DOHH2 (cell line): Measurements from ENCODE around the gene LRP4.

Experiments
- H3F3A ChIP-seq: fragments of 200-600 bp; sonication (generic), shearing (Covaris generic); 2 replicates; pipeline ENCODE4 v1.6.0; 2016; ENCODE audit warnings: antibody characterized with exemption, mild to moderate bottlenecking; ENCODE audit not compliant: control insufficient read depth, insufficient read depth
- H3K27ac ChIP-seq: fragments of 200-600 bp; sonication (generic); 2 replicates; pipeline ENCODE4 v1.5.1; 2014; ENCODE audit warnings: low read depth, mild to moderate bottlenecking, low read length, moderate library complexity
- H3K27me3 ChIP-seq: fragments of 200-600 bp; sonication (generic); 2 replicates; pipeline ENCODE4 v1.6.1; 2014; ENCODE audit warnings: mild to moderate bottlenecking, low read length, mixed read lengths; ENCODE audit not compliant: control insufficient read depth
- H3K36me3 ChIP-seq: fragments of 200-600 bp; sonication (generic); 2 replicates; pipeline ENCODE4 v1.6.1; 2014; ENCODE audit warnings: mild to moderate bottlenecking, low read length, moderate library complexity, mixed read lengths; ENCODE audit not compliant: control insufficient read depth
- H3K4me1 ChIP-seq: fragments of 200-600 bp; sonication (generic); 2 replicates; pipeline ENCODE4 v1.6.1; 2014; ENCODE audit warnings: mild to moderate bottlenecking, low read length, mixed read lengths; ENCODE audit not compliant: control insufficient read depth
- H3K4me2 ChIP-seq: fragments of 200-600 bp; sonication (generic); 2 replicates; pipeline ENCODE4 v1.6.0; 2014; ENCODE audit warnings: mild to moderate bottlenecking, low read length, moderate library complexity
- H3K4me3 ChIP-seq: fragments of 200-600 bp; sonication (generic); 2 replicates; pipeline ENCODE4 v1.5.1; 2014; ENCODE audit warnings: mild to moderate bottlenecking, low read length, mixed read lengths
- H3K79me2 ChIP-seq: fragments of 200-600 bp; sonication (generic); 2 replicates; pipeline ENCODE4 v1.6.1; 2014; ENCODE audit warnings: mild to moderate bottlenecking, low read length, mixed read lengths; ENCODE audit not compliant: control insufficient read depth
- H3K9me2 ChIP-seq: fragments of 200-600 bp; sonication (generic); replicated peaks from 2 replicates; pipeline ENCODE4 v1.6.1; 2014; ENCODE audit warnings: mild to moderate bottlenecking, low read length, mixed read lengths; ENCODE audit not compliant: control insufficient read depth
- H3K9me3 ChIP-seq: fragments of 200-600 bp; sonication (generic); 2 replicates; pipeline ENCODE4 v1.6.1; 2014; ENCODE audit warnings: antibody characterized with exemption, low read length, mixed read lengths; ENCODE audit not compliant: control insufficient read depth, insufficient read depth
- H4K20me1 ChIP-seq: fragments of 200-600 bp; sonication (generic); 2 replicates; pipeline ENCODE4 v1.6.0; 2014; ENCODE audit warnings: low read depth, mild to moderate bottlenecking, antibody characterized with exemption, low read length, moderate library complexity; ENCODE audit not compliant: control insufficient read depth, insufficient read depth
- EZH2phosphoT487 ChIP-seq: fragments of 200-600 bp; sonication (generic); IDR thresholded peaks from 2 replicates; pipeline ENCODE4 v1.6.1; 2017; ENCODE audit warnings: borderline replicate concordance, mild to moderate bottlenecking, antibody characterized with exemption, low read length, moderate library complexity, mixed read lengths
- TF ChIP-seq, protein P1 (sequence below): fragments of 200-600 bp; sonication (generic); IDR thresholded peaks from one replicate; pipeline ENCODE4 v1.5.1; 2014; ENCODE audit warnings: antibody characterized with exemption, mild to moderate bottlenecking, low read depth, low read length; ENCODE audit not compliant: poor library complexity, severe bottlenecking

LRP4 gene

DNA sequence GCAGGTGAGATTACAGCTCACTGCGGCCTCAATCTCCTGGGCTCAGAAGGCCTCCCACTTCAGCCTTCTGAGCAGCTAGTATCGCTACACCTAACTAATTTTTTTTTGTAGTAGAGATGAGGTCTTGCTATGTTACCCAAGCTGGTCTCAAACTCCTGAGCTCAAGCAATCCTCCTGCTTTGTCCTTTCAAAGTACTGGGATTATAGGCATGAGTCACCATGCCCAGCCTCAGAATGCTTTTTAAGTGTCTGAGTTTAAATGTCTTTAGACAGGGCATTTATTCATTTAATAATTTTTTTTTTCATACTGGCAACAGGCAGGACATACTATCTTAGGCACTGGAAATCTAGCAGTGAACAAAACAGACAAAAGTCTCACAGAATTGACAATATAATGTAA lies 27.7 kb downstream of the LRP4 start:
- no peak overlapping the region for H3K27ac ChIP-seq
- H3K27me3 ChIP-seq: no peaks in the 10 kb centered on the region
- TF ChIP-seq, protein P1, sequence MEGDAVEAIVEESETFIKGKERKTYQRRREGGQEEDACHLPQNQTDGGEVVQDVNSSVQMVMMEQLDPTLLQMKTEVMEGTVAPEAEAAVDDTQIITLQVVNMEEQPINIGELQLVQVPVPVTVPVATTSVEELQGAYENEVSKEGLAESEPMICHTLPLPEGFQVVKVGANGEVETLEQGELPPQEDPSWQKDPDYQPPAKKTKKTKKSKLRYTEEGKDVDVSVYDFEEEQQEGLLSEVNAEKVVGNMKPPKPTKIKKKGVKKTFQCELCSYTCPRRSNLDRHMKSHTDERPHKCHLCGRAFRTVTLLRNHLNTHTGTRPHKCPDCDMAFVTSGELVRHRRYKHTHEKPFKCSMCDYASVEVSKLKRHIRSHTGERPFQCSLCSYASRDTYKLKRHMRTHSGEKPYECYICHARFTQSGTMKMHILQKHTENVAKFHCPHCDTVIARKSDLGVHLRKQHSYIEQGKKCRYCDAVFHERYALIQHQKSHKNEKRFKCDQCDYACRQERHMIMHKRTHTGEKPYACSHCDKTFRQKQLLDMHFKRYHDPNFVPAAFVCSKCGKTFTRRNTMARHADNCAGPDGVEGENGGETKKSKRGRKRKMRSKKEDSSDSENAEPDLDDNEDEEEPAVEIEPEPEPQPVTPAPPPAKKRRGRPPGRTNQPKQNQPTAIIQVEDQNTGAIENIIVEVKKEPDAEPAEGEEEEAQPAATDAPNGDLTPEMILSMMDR: no peak
- no peak for TF ChIP-seq EZH2phosphoT487
- no peaks in the 10 kb centered on the region for H4K20me1 ChIP-seq
- H3K4me1 ChIP-seq: no peaks in the 10 kb centered on the region
- no peaks in the 10 kb centered on the region for H3K9me2 ChIP-seq
- H3K79me2 ChIP-seq: no peaks in the 10 kb centered on the region
- H3K4me2 ChIP-seq: no peak overlapping the region
- H3F3A ChIP-seq: no peaks in the 10 kb centered on the region
- no peaks in the 10 kb centered on the region for H3K9me3 ChIP-seq
- H3K4me3 ChIP-seq: no peak overlapping the region
- peaks cover 13% of the 10 kb centered on the region; the same call in 1 of the 2 replicates for H3K36me3 ChIP-seq

- Histone ChIP-seq H3K27me3 (no peaks in the 10 kb centered on the region), H3K4me2 (no peak overlapping the region), H3K9me3 (no peaks in the 10 kb centered on the region), H3K9me2 (no peaks in the 10 kb centered on the region), H3K4me1 (no peaks in the 10 kb centered on the region), H3K27ac (no peak overlapping the region), H4K20me1 (no peaks in the 10 kb centered on the region), H3K79me2 (no peaks in the 10 kb centered on the region), H3K36me3 (peaks cover 13% of the 10 kb centered on the region; the same call in 1 of the 2 replicates), H3K4me3 (no peak overlapping the region), H3F3A (no peaks in the 10 kb centered on the region)
- no peak for TF ChIP-seq EZH2phosphoT487
- TF ChIP-seq, protein P1: peak; percentile 79
Measured at GRCh38 chr11:46889689-46890475, 28.5 kb downstream of the LRP4 start.

DNA sequence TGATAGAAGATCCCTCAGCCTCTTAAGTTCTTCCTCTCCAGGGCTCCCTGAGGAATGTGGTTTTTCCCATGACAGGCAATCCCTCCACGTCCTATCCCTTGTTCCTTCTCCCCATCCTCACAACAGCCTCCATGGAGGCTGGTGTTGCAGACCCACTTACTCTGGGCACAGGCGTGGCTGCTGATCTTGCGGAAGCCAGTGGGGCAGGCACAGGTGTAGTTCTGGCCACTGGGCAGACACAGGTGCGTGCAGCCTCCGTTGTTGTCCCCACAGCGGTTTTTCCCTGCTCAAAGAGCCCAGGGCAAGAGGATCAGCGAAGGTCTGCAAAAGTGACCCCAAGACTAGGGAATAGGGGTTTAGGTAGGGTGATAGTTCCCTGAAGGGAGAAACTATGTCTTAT lies 29.1 kb downstream of the LRP4 start:
- H3K36me3 ChIP-seq: peaks cover 11% of the 10 kb centered on the region; the same call in 1 of the 2 replicates
- TF ChIP-seq EZH2phosphoT487: no peak
- TF ChIP-seq, protein P1: no peak

More for the DNA sequence above, 29.1 kb downstream of the LRP4 start:
- Histone ChIP-seq H3K79me2 (no peaks in the 10 kb centered on the region), H3F3A (no peaks in the 10 kb centered on the region), H3K27ac (no peak overlapping the region), H3K4me2 (no peak overlapping the region), H3K9me3 (no peaks in the 10 kb centered on the region), H3K9me2 (no peaks in the 10 kb centered on the region), H3K4me1 (no peaks in the 10 kb centered on the region), H4K20me1 (no peaks in the 10 kb centered on the region), H3K4me3 (no peak overlapping the region), H3K27me3 (no peaks in the 10 kb centered on the region)
